Effector memory CD4-positive, alpha-beta T cell (primary cell): ENCODE data around the gene KRT82.

Source experiments
- DNase-seq, 3 donors: peaks; one replicate each; pipeline ENCODE4 v3.0.0-alpha.2; 2020
- H3K27ac ChIP-seq: 2 replicates; pipeline ENCODE4 v1.7.0; 2013; ENCODE audit warnings: mild to moderate bottlenecking, low read length, moderate library complexity; ENCODE audit not compliant: insufficient read depth, poor library complexity, severe bottlenecking
- H3K27me3 ChIP-seq: replicated peaks from 2 replicates; pipeline ENCODE4 v1.7.0; 2013; ENCODE audit warnings: mild to moderate bottlenecking, low read length; ENCODE audit not compliant: insufficient read depth, control insufficient read depth, poor library complexity, severe bottlenecking
- H3K36me3 ChIP-seq: 2 replicates; pipeline ENCODE4 v1.7.0; 2013; ENCODE audit warnings: mild to moderate bottlenecking, low read length, moderate library complexity; ENCODE audit not compliant: control insufficient read depth, insufficient read depth
- H3K4me1 ChIP-seq: 2 replicates; pipeline ENCODE4 v1.7.0; 2013; ENCODE audit warnings: low read length, mild to moderate bottlenecking; ENCODE audit not compliant: control insufficient read depth, insufficient read depth, poor library complexity, severe bottlenecking
- H3K4me3 ChIP-seq: 2 replicates; pipeline ENCODE4 v1.7.0; 2013; ENCODE audit warnings: low read length, low read depth, mild to moderate bottlenecking; ENCODE audit not compliant: insufficient read depth, poor library complexity, severe bottlenecking
- H3K9me3 ChIP-seq: 2 replicates; pipeline ENCODE4 v1.7.0; 2013; ENCODE audit warnings: mild to moderate bottlenecking, low read length, moderate library complexity; ENCODE audit not compliant: control insufficient read depth

KRT82 gene

DNA sequence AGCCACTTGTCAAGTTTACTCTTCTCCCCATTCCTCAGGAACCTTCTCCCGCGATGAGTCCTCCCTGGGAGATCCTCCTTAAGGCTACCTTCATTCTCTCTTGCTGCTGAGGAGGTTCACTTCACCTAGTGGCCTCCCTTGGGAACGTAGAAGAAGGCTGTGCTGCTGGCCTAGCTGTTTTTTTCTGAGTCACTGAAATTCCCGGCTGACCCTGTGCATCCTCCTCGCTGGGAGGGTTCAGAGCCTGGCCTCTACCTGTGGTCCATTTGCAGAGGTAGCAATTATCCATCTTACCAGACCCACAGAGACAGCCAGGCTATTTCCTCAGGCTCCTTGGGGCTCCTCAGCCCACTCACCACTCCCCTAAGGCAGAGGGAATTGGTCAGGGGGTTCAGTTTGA is 4.6 kb downstream of the KRT82 start:
- Histone ChIP-seq H3K4me1 (no peaks in the 10 kb centered on the region), H3K4me3 (no peak overlapping the region), H3K27me3 (no peaks in the 10 kb centered on the region), H3K36me3 (no peaks in the 10 kb centered on the region), H3K9me3 (no peaks in the 10 kb centered on the region), H3K27ac (no peak overlapping the region)
- no peak for DNase-seq

DNA sequence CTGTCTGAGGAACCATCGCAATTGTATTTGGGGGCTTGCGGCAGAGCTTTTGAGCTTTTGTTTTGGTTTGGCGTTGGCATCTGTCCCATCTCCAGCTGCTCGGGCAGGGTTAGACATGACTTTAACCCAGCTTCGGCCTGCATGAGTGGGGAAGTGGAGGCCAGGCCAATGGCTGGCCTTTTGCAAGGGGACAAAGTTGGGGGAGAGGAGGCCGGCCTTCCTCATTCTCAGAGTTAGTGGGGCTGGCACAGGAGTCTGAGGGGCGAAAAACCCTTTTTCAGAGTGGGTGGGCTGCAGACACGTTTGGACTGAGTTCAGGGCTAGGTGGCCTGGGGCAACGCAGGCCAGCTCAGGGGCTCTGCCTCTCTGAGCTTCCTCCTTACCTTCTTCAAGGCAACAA is 5.2 kb downstream of the KRT82 start:
- Histone ChIP-seq H3K27ac (no peak overlapping the region), H3K36me3 (no peaks in the 10 kb centered on the region), H3K4me1 (no peaks in the 10 kb centered on the region), H3K4me3 (no peak overlapping the region), H3K9me3 (no peaks in the 10 kb centered on the region), H3K27me3 (no peaks in the 10 kb centered on the region)
- no peak for DNase-seq

GRCh38 chr12:52399756-52400155 is 6.4 kb downstream of the KRT82 start:
- Histone ChIP-seq H3K9me3 (no peaks in the 10 kb centered on the region), H3K4me3 (no peak overlapping the region), H3K27ac (no peak overlapping the region), H3K4me1 (no peaks in the 10 kb centered on the region), H3K27me3 (no peaks in the 10 kb centered on the region), H3K36me3 (no peaks in the 10 kb centered on the region)
- no peak for DNase-seq

DNA sequence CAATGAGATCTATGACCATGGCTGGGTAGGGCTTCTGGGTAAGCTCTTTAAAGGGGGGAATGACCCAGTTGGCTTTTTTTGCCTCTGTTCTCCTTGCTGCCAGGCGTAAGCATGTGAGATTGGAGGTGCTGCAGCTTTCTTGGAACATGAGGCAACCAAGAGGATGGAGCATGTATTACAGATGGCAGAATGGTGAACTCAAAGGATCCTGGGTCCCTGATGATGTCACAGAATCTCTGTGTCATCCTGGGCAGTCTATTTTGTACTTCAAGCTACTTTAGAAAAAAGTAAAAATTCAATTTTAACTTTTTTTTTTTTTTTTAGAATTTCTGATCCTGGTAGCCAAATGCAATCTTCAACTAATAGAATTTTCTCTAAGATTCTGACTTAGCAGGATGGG is 8.0 kb downstream of the KRT82 start:
- DNase-seq = no peak
- no peaks in the 10 kb centered on the region for H3K27me3 ChIP-seq

DNA sequence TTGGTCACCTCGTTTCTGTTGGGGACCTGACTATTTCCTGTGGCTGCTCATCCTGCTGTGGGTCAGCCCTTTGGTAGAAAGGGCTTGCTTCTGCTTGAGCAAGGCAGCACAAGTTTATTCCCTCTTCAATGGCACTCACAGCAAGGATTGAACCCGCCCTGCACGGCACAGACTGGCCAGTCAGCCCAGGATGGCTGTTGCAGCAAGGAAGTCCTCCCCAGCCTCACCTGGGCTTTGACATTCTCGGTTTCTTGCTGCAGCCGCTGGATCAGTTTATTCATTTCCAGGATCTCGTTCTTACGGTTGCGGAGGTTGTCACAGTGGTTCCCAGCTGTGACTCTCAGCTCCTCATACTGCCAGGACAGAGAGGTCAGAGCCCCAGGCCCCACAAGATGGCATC is 9.5 kb downstream of the KRT82 start:
- no peak for DNase-seq
- no peaks in the 10 kb centered on the region for H3K27me3 ChIP-seq

More for the DNA sequence above, 8.0 kb downstream of the KRT82 start:
- Histone ChIP-seq H3K36me3 (no peaks in the 10 kb centered on the region), H3K4me3 (no peak overlapping the region), H3K4me1 (no peaks in the 10 kb centered on the region), H3K9me3 (no peaks in the 10 kb centered on the region), H3K27ac (no peak overlapping the region)

DNA sequence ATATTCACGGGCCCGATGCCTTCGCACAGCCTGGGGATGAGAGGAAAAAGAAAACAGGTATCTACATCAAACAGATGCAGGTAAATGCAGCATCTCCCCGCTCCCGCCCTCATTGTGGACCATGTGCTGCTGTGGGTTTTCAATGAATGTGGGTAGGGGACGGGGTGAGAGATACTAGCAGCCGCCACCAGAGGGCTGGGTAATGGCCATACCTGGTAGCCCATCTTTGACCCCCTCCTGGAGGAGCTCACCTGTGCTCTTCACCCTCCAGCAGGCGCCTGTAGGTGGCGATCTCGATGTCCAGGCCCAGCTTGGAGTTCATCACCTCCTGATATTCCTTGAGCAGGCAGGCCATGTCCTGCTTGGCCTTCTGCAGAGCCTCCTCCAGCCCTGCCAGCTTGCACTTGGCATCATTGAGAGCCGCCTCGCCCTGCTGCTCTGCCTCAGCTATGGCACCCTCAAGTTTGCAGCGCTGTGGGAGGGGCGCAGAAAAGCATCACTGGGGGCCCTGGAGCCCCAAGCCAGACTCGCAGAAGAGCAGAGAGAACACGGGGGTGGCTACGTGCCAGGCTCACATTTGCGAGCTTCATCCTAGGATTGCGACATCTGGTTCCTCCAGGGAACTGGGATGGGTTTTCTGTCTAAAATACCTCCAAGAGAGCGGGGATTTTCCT is 10.2 kb downstream of the KRT82 start:
- Histone ChIP-seq H3K9me3 (no peaks in the 10 kb centered on the region), H3K27ac (no peak overlapping the region), H3K27me3 (no peaks in the 10 kb centered on the region), H3K4me1 (no peaks in the 10 kb centered on the region), H3K4me3 (no peak overlapping the region), H3K36me3 (no peaks in the 10 kb centered on the region)
- DNase-seq = no peak

More for the DNA sequence above, 9.5 kb downstream of the KRT82 start:
- H3K27ac ChIP-seq = no peak overlapping the region
- no peak overlapping the region for H3K4me3 ChIP-seq
- no peaks in the 10 kb centered on the region for H3K36me3 ChIP-seq
- no peaks in the 10 kb centered on the region for H3K9me3 ChIP-seq
- H3K4me1 ChIP-seq = no peaks in the 10 kb centered on the region

- no peak overlapping the region for H3K27ac ChIP-seq
- no peaks in the 10 kb centered on the region for H3K36me3 ChIP-seq
- no peak overlapping the region for H3K4me3 ChIP-seq
- no peaks in the 10 kb centered on the region for H3K27me3 ChIP-seq
- no peak for DNase-seq
- no peaks in the 10 kb centered on the region for H3K9me3 ChIP-seq
- H3K4me1 ChIP-seq = no peaks in the 10 kb centered on the region
These were observed 11.2 kb downstream of the KRT82 start for GRCh38 chr12:52394836-52395405.

- no peak for DNase-seq
- H3K4me3 ChIP-seq = no peak overlapping the region
- H3K27ac ChIP-seq = no peak overlapping the region
- H3K27me3 ChIP-seq = no peaks in the 10 kb centered on the region
- no peaks in the 10 kb centered on the region for H3K36me3 ChIP-seq
- H3K9me3 ChIP-seq = no peaks in the 10 kb centered on the region
- no peaks in the 10 kb centered on the region for H3K4me1 ChIP-seq
These were observed 13.6 kb downstream of the KRT82 start for GRCh38 chr12:52392465-52393007.

DNA sequence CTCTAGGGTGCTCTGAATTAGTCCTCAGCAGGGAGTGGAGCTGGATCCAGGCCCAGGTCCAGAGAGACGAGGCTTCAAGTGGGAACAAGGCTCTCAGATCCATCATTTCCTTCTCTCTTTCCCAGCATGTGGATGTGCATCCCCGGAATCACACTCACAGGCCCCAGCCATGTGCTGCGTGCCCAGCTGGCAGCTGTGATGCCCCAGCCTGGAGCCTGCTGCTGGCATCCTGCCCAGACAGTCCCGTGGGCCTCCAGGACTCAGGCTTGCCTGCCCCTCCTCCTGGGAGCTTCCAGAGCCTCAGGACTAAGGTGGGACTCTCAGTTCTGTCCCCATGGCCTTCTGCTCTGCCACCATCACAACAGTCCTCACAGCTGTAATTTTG is 14.5 kb downstream of the KRT82 start:
- Histone ChIP-seq H3K4me1 (no peaks in the 10 kb centered on the region), H3K27me3 (no peaks in the 10 kb centered on the region), H3K36me3 (no peaks in the 10 kb centered on the region), H3K27ac (no peak overlapping the region), H3K4me3 (no peak overlapping the region), H3K9me3 (no peaks in the 10 kb centered on the region)
- no peak for DNase-seq

DNA sequence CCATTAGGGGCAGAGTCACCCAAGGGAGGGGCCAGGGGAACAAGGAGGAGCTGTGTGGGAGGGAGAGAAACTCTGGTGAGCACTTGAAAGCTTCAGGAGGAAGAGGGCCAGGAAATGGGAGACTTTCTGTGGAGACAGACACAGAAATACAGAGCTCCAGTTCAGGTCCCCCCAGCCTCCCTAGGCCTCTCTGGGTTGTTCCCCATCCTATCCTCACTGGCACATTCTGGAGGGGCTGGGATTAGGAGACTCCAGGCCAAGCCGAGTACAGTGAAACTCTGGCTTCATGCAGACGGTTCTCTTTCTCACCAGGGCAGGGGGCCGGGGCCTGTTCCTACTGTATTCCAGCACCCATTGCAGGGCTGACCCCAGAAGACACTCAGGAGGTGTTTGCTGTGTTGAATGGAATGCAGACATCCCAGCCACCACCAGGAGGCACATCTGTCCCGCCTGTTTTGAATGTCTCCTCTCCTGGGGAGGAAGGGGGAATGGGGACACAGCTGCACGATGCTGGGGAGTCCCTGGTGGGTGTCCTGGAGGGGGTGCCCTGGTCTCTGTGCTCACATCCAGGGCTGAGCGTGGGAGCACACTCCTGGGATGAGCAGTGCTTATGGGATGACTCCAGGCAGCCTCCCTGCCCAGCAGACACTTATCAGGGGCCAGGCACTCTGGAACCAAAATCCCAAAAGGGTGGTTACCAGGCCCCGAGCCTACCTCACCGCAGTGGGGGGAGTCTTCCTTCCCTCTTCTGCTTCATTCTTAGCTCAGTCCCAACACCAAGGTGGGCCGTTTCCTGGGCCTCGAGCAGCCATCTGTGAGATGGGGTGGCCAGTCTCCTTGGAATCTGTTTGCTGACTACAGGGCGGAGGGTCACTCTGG is 15.2 kb downstream of the KRT82 start:
- H3K27me3 ChIP-seq = no peaks in the 10 kb centered on the region
- no peak for DNase-seq
- H3K4me3 ChIP-seq = no peak overlapping the region
- H3K9me3 ChIP-seq = no peaks in the 10 kb centered on the region
- H3K27ac ChIP-seq = no peak overlapping the region
- H3K4me1 ChIP-seq = no peaks in the 10 kb centered on the region
- no peaks in the 10 kb centered on the region for H3K36me3 ChIP-seq
